MCF 10A (cell line): ENCODE results near the gene CNOT6L. TPM values are rescaled to one million over a fixed set of nuclear protein-coding genes. Genes with fewer than 3 reads are reported as not detected.

Experiments
- BruUV-seq: library from RNA; stranded (reverse); fragments of 400-500 nt; replicated peaks from 2 replicates; lab custom pipeline; 2021; lab: Mats Ljungman, UMichigan
- CTCF ChIA-PET: fragments of 300-600 bp; sonication (Branson Sonifier 250); formaldehyde crosslinking; extraction: SDS; loops from one replicate; lab custom pipeline; 2021; ENCODE audit warnings: antibody characterized with exemption, inconsistent platforms; lab: Yijun Ruan, JAX
- POLR2A ChIA-PET: fragments of 300-600, 350-650 bp; sonication (Branson Sonifier 250); formaldehyde crosslinking; extraction: SDS; loops from one replicate; lab custom pipeline; 2020; ENCODE audit warnings: antibody characterized with exemption, inconsistent platforms; lab: Yijun Ruan, JAX
- DNase-seq: peaks from one replicate; pipeline ENCODE4 v3.0.0-alpha.2; 2018; ENCODE audit not compliant: unreplicated experiment
- H3K27ac Mint-ChIP-seq: one replicate; pipeline ENCODE4 v1.8.0; 2022; ENCODE audit warnings: mild to moderate bottlenecking, low read depth, mixed read lengths; ENCODE audit not compliant: unreplicated experiment
- H3K27me3 Mint-ChIP-seq: one replicate; pipeline ENCODE4 v1.8.0; 2022; ENCODE audit warnings: mixed read lengths; ENCODE audit not compliant: insufficient read depth, unreplicated experiment
- H3K36me3 Mint-ChIP-seq: one replicate; pipeline ENCODE4 v1.8.0; 2022; ENCODE audit warnings: mild to moderate bottlenecking, moderate library complexity, mixed read lengths; ENCODE audit not compliant: insufficient read depth, unreplicated experiment
- H3K4me1 Mint-ChIP-seq: one replicate; pipeline ENCODE4 v1.8.0; 2022; ENCODE audit warnings: mixed read lengths; ENCODE audit not compliant: insufficient read depth, unreplicated experiment
- H3K4me3 Mint-ChIP-seq: one replicate; pipeline ENCODE4 v1.8.0; 2022; ENCODE audit warnings: mild to moderate bottlenecking, moderate library complexity, mixed read lengths; ENCODE audit not compliant: unreplicated experiment
- H3K9me3 Mint-ChIP-seq: one replicate; pipeline ENCODE4 v1.8.0; 2022; ENCODE audit warnings: mixed read lengths; ENCODE audit not compliant: unreplicated experiment
- CTCF ChIP-seq: fragments of 200-600 bp; IDR thresholded peaks from one replicate; pipeline ENCODE4 v1.8.0; 2022; ENCODE audit warnings: antibody characterized with exemption, mild to moderate bottlenecking; ENCODE audit not compliant: unreplicated experiment
- intact Hi-C: fragments of 100-400 bp; cut with micrococcal nuclease; formaldehyde crosslinking; loops from 2 replicates; pipeline ENCODE4 v1.14.1; 2022
- total RNA-seq: library from RNA; stranded (reverse); gene quantifications from 2 replicates; pipeline ENCODE4 v1.2.3, GENCODE V29; 2022

Gene CNOT6L
- total RNA-seq, 1 experiment from 2014 or later: 47.3 TPM

DNA sequence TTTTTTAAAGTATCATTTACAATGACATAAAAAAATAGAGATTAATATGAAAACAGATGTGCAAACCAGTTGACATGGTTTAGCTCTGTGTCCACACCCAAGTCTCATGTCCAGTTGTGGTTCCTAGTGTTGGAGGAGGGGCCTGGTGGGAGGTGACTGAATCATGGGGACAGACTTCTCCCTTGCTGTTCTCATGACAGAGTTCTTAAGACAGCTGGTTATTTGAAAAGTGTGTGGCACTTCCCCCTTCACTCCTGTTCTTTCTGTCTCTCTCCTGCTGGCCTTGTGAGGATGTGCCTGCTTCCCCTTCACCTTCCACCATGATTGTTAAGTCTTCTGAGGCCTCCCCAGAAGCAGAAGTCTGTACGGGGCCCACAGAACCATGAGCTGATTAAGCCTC is 23.8 kb downstream of the CNOT6L start:
- no peak for TF ChIP-seq CTCF
- peaks cover 4% of the 10 kb centered on the region for H3K36me3 Mint-ChIP-seq
- peaks cover 19% of the 10 kb centered on the region for H3K4me1 Mint-ChIP-seq
- H3K9me3 Mint-ChIP-seq: peaks cover 7% of the 10 kb centered on the region
- H3K4me3 Mint-ChIP-seq: no peak overlapping the region
- DNase-seq: no peak
- no TSS peak for BruUV-seq
- peak overlapping the region; percentile 65 for H3K27ac Mint-ChIP-seq
- intact Hi-C loops: no loop called here
- H3K27me3 Mint-ChIP-seq: no peaks in the 10 kb centered on the region
- ChIA-PET POLR2A (interaction anchor here (0.7 to 0.9 kb wide), 3 partner anchors 23 to 53 kb away, joined by 3 to 4 read pairs (median 3); partner anchors contain the start of gene CNOT6L), CTCF (no interaction called here)

DNA sequence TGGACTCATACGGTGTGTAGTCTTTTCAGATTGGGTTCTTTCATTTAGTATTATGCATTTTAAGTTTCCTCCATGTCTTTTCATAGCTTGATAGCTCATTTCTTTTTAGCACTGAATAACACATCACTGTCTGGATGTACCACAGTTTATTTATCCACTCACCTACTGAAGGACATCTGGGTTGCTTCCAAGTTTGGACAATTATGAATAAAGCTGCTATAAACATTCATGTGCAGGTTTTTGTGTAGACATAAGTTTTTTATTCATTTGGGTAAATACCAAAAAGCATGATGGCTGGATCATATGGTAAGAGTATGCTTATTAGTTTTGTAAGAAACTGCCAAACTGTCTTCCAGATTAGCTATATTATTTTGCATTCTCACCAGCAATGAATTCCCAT is 29.0 kb downstream of the CNOT6L start:
- Mint-ChIP-seq H3K27me3 (no peaks in the 10 kb centered on the region), H3K4me3 (no peak overlapping the region), H3K9me3 (peaks cover under 1% of the 10 kb centered on the region), H3K36me3 (no peaks in the 10 kb centered on the region), H3K4me1 (peaks cover 11% of the 10 kb centered on the region), H3K27ac (no peak overlapping the region)
- no peak for TF ChIP-seq CTCF
- intact Hi-C loops: no loop called here
- no peak for DNase-seq
- POLR2A ChIA-PET: interaction anchor here (0.9 kb wide), 1 partner anchor 10 kb away, joined by 3 read pairs; no protein-coding TSS in a partner anchor
- no TSS peak for BruUV-seq
- CTCF ChIA-PET: interaction anchor here (0.6 to 0.9 kb wide), 3 partner anchors 12 to 475 kb away, joined by 3 to 5 read pairs (median 4); no protein-coding TSS in a partner anchor

DNA sequence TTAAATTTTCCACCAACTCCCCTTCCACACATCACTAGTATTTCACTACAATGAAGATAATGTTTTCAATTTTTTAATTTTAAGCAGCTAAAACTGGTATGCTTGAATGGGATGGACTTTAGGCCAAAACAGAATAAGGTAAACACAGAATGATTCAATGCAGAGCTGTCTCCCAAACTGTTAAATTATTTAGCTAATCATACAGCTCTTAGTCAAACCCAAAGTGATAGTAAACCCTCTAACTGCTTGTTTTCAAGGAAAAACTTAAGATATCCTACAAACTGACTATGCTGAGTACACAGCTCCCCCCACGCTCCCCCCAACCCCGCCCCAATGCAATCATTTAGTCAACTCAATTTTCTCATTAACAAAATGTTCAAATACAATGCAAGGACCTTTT is 30.2 kb downstream of the CNOT6L start:
- no TSS peak for BruUV-seq
- TF ChIP-seq CTCF: no peak
- ChIA-PET POLR2A (interaction anchor here (0.5 kb wide), 1 partner anchor 1639 kb away, joined by 4 read pairs; no protein-coding TSS in a partner anchor), CTCF (no interaction called here)
- no peak for DNase-seq
- H3K9me3 Mint-ChIP-seq: no peaks in the 10 kb centered on the region
- H3K4me1 Mint-ChIP-seq: peaks cover 11% of the 10 kb centered on the region
- H3K36me3 Mint-ChIP-seq: no peaks in the 10 kb centered on the region
- intact Hi-C loops: no loop called here
- H3K27me3 Mint-ChIP-seq: no peaks in the 10 kb centered on the region
- no peak overlapping the region for H3K4me3 Mint-ChIP-seq
- H3K27ac Mint-ChIP-seq: no peak overlapping the region

GRCh38 chr4:77787969-77788368 is 31.2 kb downstream of the CNOT6L start:
- Mint-ChIP-seq H3K36me3 (no peaks in the 10 kb centered on the region), H3K9me3 (no peaks in the 10 kb centered on the region), H3K4me1 (peaks cover 11% of the 10 kb centered on the region), H3K27ac (no peak overlapping the region), H3K4me3 (no peak overlapping the region), H3K27me3 (no peaks in the 10 kb centered on the region)
- DNase-seq: no peak
- CTCF ChIA-PET: interaction anchor here (0.5 kb wide), 1 partner anchor 91 kb away, joined by 8 read pairs; no protein-coding TSS in a partner anchor
- intact Hi-C loops: no loop called here
- POLR2A ChIA-PET: interaction anchor here (0.7 to 1.0 kb wide), 2 partner anchors 14 to 30 kb away, joined by 3 read pairs; no protein-coding TSS in a partner anchor
- TF ChIP-seq CTCF: no peak
- BruUV-seq: no TSS peak
